22Rv1 (cell line): ENCODE results near the gene BACH2.

Experiments
- ZFX ChIP-seq: fragments of 450-650 bp; IDR thresholded peaks from 2 replicates; pipeline ENCODE4 v1.6.1; 2017; ENCODE audit warnings: antibody characterized with exemption, borderline replicate concordance
- TF ChIP-seq, protein P1 (sequence below): fragments of 450-650 bp; IDR thresholded peaks from 2 replicates; pipeline ENCODE4 v1.5.1; 2017; ENCODE audit warnings: mild to moderate bottlenecking

GRCh38 chr6:89975366-89975765 lies 321.3 kb downstream of the BACH2 start:
- TF ChIP-seq, protein P1, sequence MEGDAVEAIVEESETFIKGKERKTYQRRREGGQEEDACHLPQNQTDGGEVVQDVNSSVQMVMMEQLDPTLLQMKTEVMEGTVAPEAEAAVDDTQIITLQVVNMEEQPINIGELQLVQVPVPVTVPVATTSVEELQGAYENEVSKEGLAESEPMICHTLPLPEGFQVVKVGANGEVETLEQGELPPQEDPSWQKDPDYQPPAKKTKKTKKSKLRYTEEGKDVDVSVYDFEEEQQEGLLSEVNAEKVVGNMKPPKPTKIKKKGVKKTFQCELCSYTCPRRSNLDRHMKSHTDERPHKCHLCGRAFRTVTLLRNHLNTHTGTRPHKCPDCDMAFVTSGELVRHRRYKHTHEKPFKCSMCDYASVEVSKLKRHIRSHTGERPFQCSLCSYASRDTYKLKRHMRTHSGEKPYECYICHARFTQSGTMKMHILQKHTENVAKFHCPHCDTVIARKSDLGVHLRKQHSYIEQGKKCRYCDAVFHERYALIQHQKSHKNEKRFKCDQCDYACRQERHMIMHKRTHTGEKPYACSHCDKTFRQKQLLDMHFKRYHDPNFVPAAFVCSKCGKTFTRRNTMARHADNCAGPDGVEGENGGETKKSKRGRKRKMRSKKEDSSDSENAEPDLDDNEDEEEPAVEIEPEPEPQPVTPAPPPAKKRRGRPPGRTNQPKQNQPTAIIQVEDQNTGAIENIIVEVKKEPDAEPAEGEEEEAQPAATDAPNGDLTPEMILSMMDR = no peak
- no peak for TF ChIP-seq ZFX
